Measurements from ENCODE around the gene NPTX2. TPM values are rescaled to one million over a fixed set of nuclear protein-coding genes. Genes with fewer than 3 reads are reported as not detected.
A peak's percentile ranks its signal among the peaks of the same experiment; 100 is the strongest.
"Not testable (repeated sequence)": the region's sequence is repeated elsewhere in the genome, so short reads cannot be mapped to it uniquely, and the experiment has no call there.

The NPTX2 gene, protein sequence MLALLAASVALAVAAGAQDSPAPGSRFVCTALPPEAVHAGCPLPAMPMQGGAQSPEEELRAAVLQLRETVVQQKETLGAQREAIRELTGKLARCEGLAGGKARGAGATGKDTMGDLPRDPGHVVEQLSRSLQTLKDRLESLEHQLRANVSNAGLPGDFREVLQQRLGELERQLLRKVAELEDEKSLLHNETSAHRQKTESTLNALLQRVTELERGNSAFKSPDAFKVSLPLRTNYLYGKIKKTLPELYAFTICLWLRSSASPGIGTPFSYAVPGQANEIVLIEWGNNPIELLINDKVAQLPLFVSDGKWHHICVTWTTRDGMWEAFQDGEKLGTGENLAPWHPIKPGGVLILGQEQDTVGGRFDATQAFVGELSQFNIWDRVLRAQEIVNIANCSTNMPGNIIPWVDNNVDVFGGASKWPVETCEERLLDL
- total RNA-seq (2014; rRNA removed; shearing (Covaris generic)), result 138 and 160 TPM in 2 replicates

GRCh38 chr7:98617051-98617959, at the start of gene NPTX2:
Gene NPTX2 (plus strand): TSS chr7:98617285. CDS start chr7:98617462, 177 bp downstream.
- H3K27me3 ChIP-seq (replicated peaks), result peaks cover 30% of the 10 kb centered on the region
- H3K4me1 ChIP-seq (replicated peaks), result peaks cover 39% of the 10 kb centered on the region
- peak; percentile 87 for DNase-seq (ENCODE audit: low read depth in 1 of 2, low spot score in 2 of 2)
- peaks cover 10% of the 10 kb centered on the region for H3K9me3 ChIP-seq (replicated peaks)
- peaks cover 30% of the 10 kb centered on the region for H3K36me3 ChIP-seq
- peak within 1 kb of the TSS; percentile 42; the same call in 1 of the 2 replicates for H3K27ac ChIP-seq
- H3K4me3 ChIP-seq, result peak within 1 kb of the TSS; percentile 76

DNA sequence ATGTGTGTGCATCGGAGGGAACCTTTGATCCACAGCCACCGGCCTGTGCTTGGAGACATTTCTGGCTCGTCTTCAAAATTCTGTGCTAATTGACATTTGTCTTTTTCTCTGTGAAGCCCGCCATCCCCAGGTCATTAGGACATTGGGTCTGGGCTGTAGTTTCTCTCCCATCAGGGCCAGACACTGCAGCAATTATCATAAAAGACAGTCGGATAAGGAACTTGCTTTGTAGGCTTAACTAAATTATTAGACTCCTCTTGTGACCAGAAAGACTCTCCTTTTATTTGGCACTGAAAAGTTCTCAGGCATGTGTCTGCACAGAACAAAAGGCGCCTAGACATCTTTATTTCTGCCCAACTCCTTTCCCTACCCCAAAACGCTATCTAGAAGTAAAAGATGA, 49.1 kb upstream of the NPTX2 start:
- no peaks in the 10 kb centered on the region for H3K27me3 ChIP-seq (replicated peaks)
- no peak overlapping the region for H3K27ac ChIP-seq
- no peaks in the 10 kb centered on the region for H3K36me3 ChIP-seq
- peaks cover 29% of the 10 kb centered on the region for H3K4me1 ChIP-seq (replicated peaks)
- DNase-seq (ENCODE audit: low read depth in 1 of 2, low spot score in 2 of 2), result no peak
- 0 out of 2 replicates have a peak, but pooled peaks cover 7% of the 10 kb centered on the region for H3K9me3 ChIP-seq (replicated peaks)
- no peak overlapping the region for H3K4me3 ChIP-seq

DNA sequence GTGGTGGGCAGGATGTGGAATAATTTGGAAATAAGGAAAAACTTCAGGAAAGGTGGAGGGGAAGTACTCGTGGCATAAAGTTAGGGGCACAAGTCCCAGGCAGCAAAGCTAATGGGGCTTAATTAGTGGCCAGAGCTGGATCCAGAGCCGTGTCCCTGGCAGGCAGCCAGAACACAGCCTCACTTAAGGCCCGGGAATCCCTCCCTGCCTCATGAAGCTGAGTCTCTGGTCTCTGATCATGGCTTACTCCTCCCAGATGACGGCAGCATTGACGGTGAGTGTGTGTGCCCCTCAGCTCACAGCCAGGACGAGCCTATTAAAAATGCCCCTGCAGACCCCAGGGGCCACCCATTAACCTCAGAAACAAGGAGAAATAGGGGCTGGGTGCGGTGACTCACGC, 48.2 kb upstream of the NPTX2 start:
- H3K4me1 ChIP-seq (replicated peaks), result peaks cover 29% of the 10 kb centered on the region
- no peaks in the 10 kb centered on the region for H3K27me3 ChIP-seq (replicated peaks)
- H3K36me3 ChIP-seq, result no peaks in the 10 kb centered on the region
- no peak for DNase-seq (ENCODE audit: low read depth in 1 of 2, low spot score in 2 of 2)
- no peak overlapping the region for H3K27ac ChIP-seq
- 0 out of 2 replicates have a peak, but pooled peaks cover 7% of the 10 kb centered on the region for H3K9me3 ChIP-seq (replicated peaks)
- no peak overlapping the region for H3K4me3 ChIP-seq

GRCh38 chr7:98569691-98570337, 47.3 kb upstream of the NPTX2 start:
- no peak overlapping the region for H3K4me3 ChIP-seq
- H3K27me3 ChIP-seq (replicated peaks), result 0 out of 2 replicates have a peak, but pooled peaks cover 4% of the 10 kb centered on the region
- no peaks in the 10 kb centered on the region for H3K36me3 ChIP-seq
- H3K27ac ChIP-seq, result no peak overlapping the region
- peaks cover 29% of the 10 kb centered on the region for H3K4me1 ChIP-seq (replicated peaks)
- DNase-seq (ENCODE audit: low read depth in 1 of 2, low spot score in 2 of 2), result no peak
- H3K9me3 ChIP-seq (replicated peaks), result 0 out of 2 replicates have a peak, but pooled peaks cover under 1% of the 10 kb centered on the region

DNA sequence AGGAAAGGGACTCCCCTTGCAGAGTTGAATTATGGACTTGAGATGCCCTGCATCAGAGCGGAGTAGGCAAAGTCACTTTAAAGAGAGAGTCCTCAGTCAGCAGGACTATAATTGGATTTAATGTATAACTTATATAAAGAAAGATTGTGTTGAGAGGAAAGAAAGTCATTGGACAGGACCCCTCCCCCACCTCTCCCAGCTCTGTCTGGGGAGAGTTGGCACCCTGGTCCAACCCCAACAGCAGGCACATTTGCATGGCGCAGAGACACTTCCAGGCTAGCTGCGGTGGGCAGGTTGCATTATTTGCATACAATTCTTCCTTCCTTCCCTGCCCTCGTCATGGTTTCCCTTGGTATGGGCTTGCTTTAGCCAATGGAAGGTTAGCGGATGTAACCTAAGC, 46.1 kb upstream of the NPTX2 start:
- H3K9me3 ChIP-seq (replicated peaks), result no peaks in the 10 kb centered on the region
- H3K27ac ChIP-seq, result no peak overlapping the region
- no peaks in the 10 kb centered on the region for H3K36me3 ChIP-seq
- no peak overlapping the region for H3K4me3 ChIP-seq
- H3K27me3 ChIP-seq (replicated peaks), result 0 out of 2 replicates have a peak, but pooled peaks cover 4% of the 10 kb centered on the region
- DNase-seq (ENCODE audit: low read depth in 1 of 2, low spot score in 2 of 2), result no peak
- H3K4me1 ChIP-seq (replicated peaks), result peaks cover 29% of the 10 kb centered on the region

GRCh38 chr7:98571986-98572385, 45.1 kb upstream of the NPTX2 start:
- Histone ChIP-seq H3K9me3 (replicated peaks) (no peaks in the 10 kb centered on the region), H3K27ac (peak overlapping the region; percentile 55), H3K27me3 (replicated peaks) (0 out of 2 replicates have a peak, but pooled peaks cover 4% of the 10 kb centered on the region), H3K36me3 (no peaks in the 10 kb centered on the region), H3K4me1 (replicated peaks) (peaks cover 29% of the 10 kb centered on the region), H3K4me3 (no peak overlapping the region)
- no peak for DNase-seq (ENCODE audit: low read depth in 1 of 2, low spot score in 2 of 2)

- DNase-seq (ENCODE audit: low read depth in 1 of 2, low spot score in 2 of 2); H3K27me3 ChIP-seq (replicated peaks); H3K4me3 ChIP-seq; H3K36me3 ChIP-seq; H3K9me3 ChIP-seq (replicated peaks): not testable (repeated sequence)
- peaks cover 29% of the 10 kb centered on the region for H3K4me1 ChIP-seq (replicated peaks)
- H3K27ac ChIP-seq, result peak overlapping the region; percentile 55
Observed at GRCh38 chr7:98572716-98573115, 44.4 kb upstream of the NPTX2 start.

GRCh38 chr7:98573816-98574215, 43.3 kb upstream of the NPTX2 start:
- no peak overlapping the region for H3K4me3 ChIP-seq
- no peaks in the 10 kb centered on the region for H3K9me3 ChIP-seq (replicated peaks)
- H3K4me1 ChIP-seq (replicated peaks), result peaks cover 29% of the 10 kb centered on the region
- no peak for DNase-seq (ENCODE audit: low read depth in 1 of 2, low spot score in 2 of 2)
- H3K27ac ChIP-seq, result no peak overlapping the region
- 0 out of 2 replicates have a peak, but pooled peaks cover 4% of the 10 kb centered on the region for H3K27me3 ChIP-seq (replicated peaks)
- H3K36me3 ChIP-seq, result no peaks in the 10 kb centered on the region

GRCh38 chr7:98575878-98576277, 41.2 kb upstream of the NPTX2 start:
- DNase-seq (ENCODE audit: low read depth in 1 of 2, low spot score in 2 of 2), result no peak
- no peaks in the 10 kb centered on the region for H3K9me3 ChIP-seq (replicated peaks)
- H3K4me1 ChIP-seq (replicated peaks), result peaks cover 19% of the 10 kb centered on the region
- H3K27ac ChIP-seq, result no peak overlapping the region
- H3K36me3 ChIP-seq, result no peaks in the 10 kb centered on the region
- peaks cover 15% of the 10 kb centered on the region; the same call in 1 of the 2 replicates for H3K27me3 ChIP-seq (replicated peaks)
- H3K4me3 ChIP-seq, result no peak overlapping the region

DNA sequence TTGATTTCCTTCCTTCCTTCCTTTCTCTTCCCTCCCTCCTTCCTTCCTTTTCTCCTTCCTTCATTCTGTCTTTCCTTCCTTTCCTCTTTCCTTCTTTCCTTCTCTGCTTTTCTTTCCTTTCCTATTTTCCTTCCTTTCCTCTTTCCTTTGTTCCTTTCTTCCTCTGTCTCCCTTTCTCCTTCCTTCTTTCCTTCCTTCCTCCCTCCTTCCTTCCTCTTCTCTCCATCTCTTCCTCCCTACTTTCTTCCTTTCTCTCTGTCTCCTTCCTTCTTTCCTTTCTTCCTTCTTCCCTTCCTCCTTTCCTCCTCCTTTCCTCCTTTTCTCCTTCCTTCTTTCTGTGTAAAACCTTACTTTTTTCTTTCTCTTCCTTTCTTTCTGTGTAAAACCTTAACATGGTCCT, 32.3 kb upstream of the NPTX2 start:
- no peak overlapping the region for H3K4me3 ChIP-seq
- no peak overlapping the region for H3K27ac ChIP-seq
- H3K27me3 ChIP-seq (replicated peaks), result peaks cover 35% of the 10 kb centered on the region
- no peaks in the 10 kb centered on the region for H3K4me1 ChIP-seq (replicated peaks)
- no peak for DNase-seq (ENCODE audit: low read depth in 1 of 2, low spot score in 2 of 2)
- H3K9me3 ChIP-seq (replicated peaks), result no peaks in the 10 kb centered on the region
- H3K36me3 ChIP-seq, result no peaks in the 10 kb centered on the region

GRCh38 chr7:98591926-98592325, 25.2 kb upstream of the NPTX2 start:
- Histone ChIP-seq H3K4me1 (replicated peaks) (no peaks in the 10 kb centered on the region), H3K9me3 (replicated peaks) (no peaks in the 10 kb centered on the region), H3K36me3 (no peaks in the 10 kb centered on the region), H3K4me3 (no peak overlapping the region), H3K27ac (no peak overlapping the region), H3K27me3 (replicated peaks) (peaks cover 20% of the 10 kb centered on the region)
- DNase-seq (ENCODE audit: low read depth in 1 of 2, low spot score in 2 of 2), result no peak

DNA sequence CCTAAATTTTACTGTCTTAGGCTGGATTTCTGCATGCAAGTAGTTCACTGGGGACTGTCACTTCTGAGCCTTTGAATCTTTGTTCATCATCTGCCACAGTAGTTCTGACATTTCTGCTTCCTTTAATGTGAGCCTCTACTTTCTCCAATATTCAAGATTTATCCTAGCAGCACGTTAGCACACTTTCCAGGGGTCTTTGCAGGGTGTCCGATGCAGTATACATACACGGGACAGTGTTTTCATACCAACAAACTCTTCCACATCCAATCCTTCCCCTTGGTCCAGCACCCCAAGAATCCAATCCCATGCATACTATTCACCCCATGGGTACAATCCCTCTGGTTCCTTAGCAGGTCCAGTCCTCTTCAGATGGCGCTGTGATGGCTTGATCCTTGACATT, 22.7 kb upstream of the NPTX2 start:
- H3K27me3 ChIP-seq (replicated peaks), result peaks cover 20% of the 10 kb centered on the region
- H3K9me3 ChIP-seq (replicated peaks), result no peaks in the 10 kb centered on the region
- H3K4me1 ChIP-seq (replicated peaks), result no peaks in the 10 kb centered on the region
- DNase-seq (ENCODE audit: low read depth in 1 of 2, low spot score in 2 of 2), result no peak
- H3K27ac ChIP-seq, result no peak overlapping the region
- no peak overlapping the region for H3K4me3 ChIP-seq
- H3K36me3 ChIP-seq, result no peaks in the 10 kb centered on the region

DNA sequence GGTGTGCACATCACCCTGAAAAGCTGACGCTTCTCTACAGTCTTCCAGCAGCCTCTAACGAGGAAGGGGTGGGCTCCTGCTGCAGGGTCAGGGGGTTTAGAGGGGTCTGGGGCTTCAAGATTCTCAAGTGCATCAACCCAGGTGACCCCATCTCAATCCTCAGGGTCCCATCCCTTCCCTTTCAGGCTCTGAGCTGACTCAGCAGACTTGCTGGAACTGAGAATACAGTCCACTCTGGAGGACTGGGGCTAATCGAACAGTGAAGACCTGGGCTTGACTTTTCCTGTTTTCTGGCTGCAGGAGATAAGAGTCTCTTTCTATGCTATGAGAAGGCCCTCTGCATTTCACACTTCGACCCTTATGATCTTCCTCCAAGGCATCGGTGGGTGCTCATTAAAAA, 22.3 kb upstream of the NPTX2 start:
- Histone ChIP-seq H3K4me1 (replicated peaks) (no peaks in the 10 kb centered on the region), H3K9me3 (replicated peaks) (no peaks in the 10 kb centered on the region), H3K36me3 (no peaks in the 10 kb centered on the region), H3K27ac (no peak overlapping the region), H3K27me3 (replicated peaks) (peaks cover 20% of the 10 kb centered on the region), H3K4me3 (no peak overlapping the region)
- no peak for DNase-seq (ENCODE audit: low read depth in 1 of 2, low spot score in 2 of 2)
